Testis (tissue), 3 donors: ENCODE results near the gene RSPH4A. TPM values are rescaled to one million over a fixed set of nuclear protein-coding genes. Genes with fewer than 3 reads are reported as not detected.

ENCODE experiments used
- polyA plus RNA-seq: library from polyadenylated mRNA; stranded (reverse); fragments of 350-450 nt; fragmentation: Illumina TruSeq; extraction: RNeasy Lipid Tissue Mini Kit (QIAGEN cat#74804); gene quantifications from one replicate; pipeline ENCODE4 v1.2.3, GENCODE V29; 2014; ENCODE audit warnings: low read depth, low replicate concordance; ENCODE audit not compliant: insufficient read depth
- total RNA-seq, 2 donors: library from RNA; depleted of rRNA; stranded (reverse); fragments of >200 nt; gene quantifications; one replicate each; pipeline ENCODE4 v1.2.3, GENCODE V29; 2016

The RSPH4A gene
- total and polyA plus RNA-seq, 3 donors from 2014 or later = 2.1 to 8.1 (median 5.2) TPM

Other genes starting within 250 kb of the RSPH4A start
- gene DSE, start 245.5 kb upstream of the RSPH4A start, total RNA-seq = 10 to 100 TPM; 35.1 to 49.3 TPM
- 31.5 TPM for gene DSE, start 245.5 kb upstream of the RSPH4A start, polyA plus RNA-seq
- gene CALHM6, start 155.1 kb upstream of the RSPH4A start, total RNA-seq = 10 to 100 TPM in 1 of 2 donors, 1 to 10 TPM in 1; 9.7 to 10.4 TPM
- gene CALHM6, start 155.1 kb upstream of the RSPH4A start, polyA plus RNA-seq = 15.7 TPM
- gene CALHM5, start 104.8 kb upstream of the RSPH4A start, total RNA-seq = 1 to 10 TPM; 2.0 TPM
- gene CALHM5, start 104.8 kb upstream of the RSPH4A start, polyA plus RNA-seq = 1.5 TPM
- gene TRAPPC3L, start 70.8 kb upstream of the RSPH4A start, total RNA-seq = under 1 TPM in 1 of 2 donors, not detected in 1; 0.39 TPM
- 0.37 TPM for gene TRAPPC3L, start 70.8 kb upstream of the RSPH4A start, polyA plus RNA-seq
- under 1 TPM in 1 of 2 donors, not detected in 1; 0.25 TPM for gene CALHM4, start 62.7 kb upstream of the RSPH4A start, total RNA-seq
- gene CALHM4, start 62.7 kb upstream of the RSPH4A start, polyA plus RNA-seq = 1.2 TPM
- 10 to 100 TPM; 20.5 to 27.8 TPM for gene RWDD1, start 45.0 kb upstream of the RSPH4A start, total RNA-seq
- gene RWDD1, start 45.0 kb upstream of the RSPH4A start, polyA plus RNA-seq = 15.6 TPM
- 10 to 100 TPM; 11.8 to 13.6 TPM for gene ZUP1, start 52.3 kb downstream of the RSPH4A start, total RNA-seq
- 8.5 TPM for gene ZUP1, start 52.3 kb downstream of the RSPH4A start, polyA plus RNA-seq
- gene KPNA5, start 64.7 kb downstream of the RSPH4A start, total RNA-seq = 10 to 100 TPM; 23.4 to 32.8 TPM
- 50.3 TPM for gene KPNA5, start 64.7 kb downstream of the RSPH4A start, polyA plus RNA-seq
- gene FAM162B, start 149.2 kb downstream of the RSPH4A start, total RNA-seq = 1 to 10 TPM; 3.2 to 5.4 TPM
- gene FAM162B, start 149.2 kb downstream of the RSPH4A start, polyA plus RNA-seq = 9.4 TPM
- gene GPRC6A, start 212.6 kb downstream of the RSPH4A start, total RNA-seq = under 1 TPM in 1 of 2 donors, not detected in 1; 0.16 TPM
- not detected for gene GPRC6A, start 212.6 kb downstream of the RSPH4A start, polyA plus RNA-seq